GM18861 (cell line): ENCODE data around the gene CCDC15.
A peak's percentile ranks its signal among the peaks of the same experiment; 100 is the strongest.

Experiments
- ATAC-seq: cut with Tn5 transposase; IDR thresholded peaks from one replicate; pipeline ENCODE4 v1.9.1; 2021; ENCODE audit not compliant: unreplicated experiment

Gene CCDC15

DNA sequence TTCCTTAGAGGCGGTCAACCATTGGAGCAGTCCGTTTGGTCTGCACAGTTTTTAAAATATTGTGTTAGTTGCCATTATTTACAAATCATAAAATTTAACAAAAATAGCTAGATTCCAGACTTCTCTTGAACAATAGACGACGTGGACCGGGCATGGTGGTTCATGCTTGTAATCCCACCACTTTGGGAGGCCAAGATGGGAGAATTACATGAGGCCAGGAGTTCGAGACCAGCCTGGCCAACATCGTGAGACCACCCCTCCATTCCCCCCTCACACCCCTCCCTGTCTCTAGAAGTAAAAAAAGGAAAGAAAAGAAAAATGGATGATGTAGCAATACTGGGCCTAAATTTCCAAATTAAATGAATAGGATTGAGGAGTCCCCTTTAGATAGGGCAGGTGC is 110.1 kb downstream of the CCDC15 start:
- no peak for ATAC-seq

- ATAC-seq: no peak
Observed at GRCh38 chr11:125068368-125068767, 114.4 kb downstream of the CCDC15 start.

DNA sequence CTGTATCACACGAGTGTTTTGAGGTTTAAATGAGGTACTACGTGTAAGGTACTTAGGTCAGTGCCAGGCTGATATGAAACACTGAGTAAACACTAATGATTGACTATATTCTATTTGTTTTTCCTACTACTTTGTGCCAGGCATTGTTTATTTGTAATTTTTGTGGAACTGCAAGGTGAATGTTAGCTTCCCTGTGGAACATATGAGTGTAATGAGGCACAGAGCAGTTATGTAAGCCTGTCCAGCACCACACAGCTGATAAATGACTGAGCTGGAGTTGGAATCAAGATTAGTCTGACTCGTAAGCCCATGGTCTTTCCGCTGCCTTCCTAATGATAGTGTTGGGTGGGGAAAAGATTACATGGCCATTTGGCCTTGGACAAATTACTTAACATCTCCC is 115.0 kb downstream of the CCDC15 start:
- ATAC-seq: no peak

- no peak for ATAC-seq
Observed at GRCh38 chr11:125069796-125070195, 115.8 kb downstream of the CCDC15 start.

DNA sequence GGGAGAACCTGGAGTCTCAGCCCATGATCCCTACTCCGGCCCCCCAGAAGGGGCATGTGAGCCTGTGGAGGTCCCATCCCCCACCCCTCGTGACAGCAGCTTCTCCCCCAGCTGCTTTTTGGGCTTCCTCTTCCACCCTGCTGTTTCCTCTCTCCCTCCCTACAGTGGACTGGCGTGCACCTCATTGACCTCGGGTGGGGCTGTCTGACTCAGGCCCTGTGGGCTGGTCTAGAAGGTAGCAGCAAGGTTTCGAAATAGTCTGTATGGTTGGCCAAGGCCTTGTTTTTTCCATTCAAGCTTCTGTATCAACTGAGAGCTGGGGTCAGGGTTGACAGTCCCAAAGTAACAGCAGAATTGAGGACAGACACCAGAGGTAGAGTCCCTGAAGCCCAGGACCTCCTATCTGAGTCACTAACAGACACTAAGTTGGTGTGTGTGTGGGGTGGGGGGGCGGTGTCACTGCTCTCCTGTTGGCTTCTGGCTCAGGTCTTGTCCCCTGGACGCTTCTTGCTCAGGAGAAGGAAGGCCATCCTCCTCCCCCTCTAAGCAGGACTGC is 116.8 kb downstream of the CCDC15 start:
- ATAC-seq: peak; percentile 69

DNA sequence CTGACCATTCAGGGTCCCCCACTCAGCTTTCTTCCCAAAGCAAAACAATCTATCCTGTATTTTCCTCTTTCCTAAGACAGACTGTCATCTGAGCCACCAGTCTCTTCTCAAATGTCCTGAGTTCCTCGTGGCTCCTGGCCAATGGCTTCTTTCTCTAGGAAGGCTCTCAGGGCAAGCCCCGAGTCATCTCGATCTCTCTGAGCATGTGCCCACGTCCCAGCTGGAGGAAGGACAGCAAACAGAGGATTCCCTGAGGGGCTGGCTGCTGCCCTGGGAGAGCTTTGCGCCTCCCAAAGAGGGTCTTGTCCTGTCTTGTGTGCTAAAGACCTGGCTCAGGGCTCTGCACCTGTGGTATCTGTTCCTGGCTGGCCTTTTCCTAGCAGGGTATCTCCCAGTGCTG is 117.4 kb downstream of the CCDC15 start:
- no peak for ATAC-seq

DNA sequence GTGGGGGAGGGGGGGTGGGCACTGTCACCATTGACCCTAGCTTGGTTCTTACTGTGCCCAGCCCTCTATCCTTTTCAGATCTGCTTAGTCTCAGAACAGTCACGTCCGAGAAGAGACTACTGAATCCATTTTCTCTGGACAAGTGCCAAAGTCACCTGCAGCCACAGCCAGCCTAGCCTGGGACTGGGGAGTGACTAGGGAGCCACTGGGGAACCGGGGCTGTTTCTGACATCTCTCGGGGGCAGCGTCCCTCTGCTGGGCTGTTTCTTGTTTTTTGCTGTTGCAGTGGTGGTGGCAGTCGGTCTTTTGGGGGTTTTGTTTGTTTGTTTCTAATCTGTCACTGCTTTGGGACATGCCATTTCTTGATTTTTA is 117.8 kb downstream of the CCDC15 start:
- ATAC-seq: no peak

- peak; percentile 68 for ATAC-seq
Observed at GRCh38 chr11:125072218-125072960, 118.4 kb downstream of the CCDC15 start.

DNA sequence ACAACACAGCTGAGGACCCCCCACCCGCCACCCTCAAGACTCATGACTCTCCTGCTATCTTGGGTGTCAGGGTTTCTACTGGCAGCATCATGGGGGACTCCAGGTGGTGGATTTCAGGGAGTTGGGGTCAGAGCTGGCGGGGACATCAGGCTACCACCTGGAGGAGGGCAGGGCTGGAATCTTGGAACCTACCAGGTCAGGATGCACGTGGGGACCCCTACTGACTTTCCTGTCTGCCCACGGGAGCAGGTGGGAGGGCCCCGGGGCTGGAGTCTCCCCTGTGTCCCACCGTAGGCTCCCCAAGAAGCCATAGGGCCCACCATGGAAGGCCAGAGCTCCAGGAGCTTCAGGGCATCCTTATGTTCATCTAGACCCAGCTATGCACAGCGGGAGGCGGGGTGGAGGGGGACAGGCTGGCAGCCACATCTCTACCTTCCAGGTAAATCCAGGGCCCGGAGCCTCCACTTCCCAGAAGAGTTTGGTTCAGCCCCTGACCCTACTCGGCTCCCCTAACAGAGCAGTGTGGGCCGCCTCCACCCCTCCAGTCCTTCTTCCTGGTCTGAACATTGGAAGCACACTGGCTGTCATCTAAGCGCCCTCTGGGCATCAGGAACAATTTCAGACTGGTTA is 119.1 kb downstream of the CCDC15 start:
- no peak for ATAC-seq

- ATAC-seq: no peak
Observed at GRCh38 chr11:125073616-125074483, 119.8 kb downstream of the CCDC15 start.

- no peak for ATAC-seq
Observed at GRCh38 chr11:125074511-125075241, 120.7 kb downstream of the CCDC15 start.

GRCh38 chr11:125075242-125075625 is 121.2 kb downstream of the CCDC15 start:
- ATAC-seq: no peak

DNA sequence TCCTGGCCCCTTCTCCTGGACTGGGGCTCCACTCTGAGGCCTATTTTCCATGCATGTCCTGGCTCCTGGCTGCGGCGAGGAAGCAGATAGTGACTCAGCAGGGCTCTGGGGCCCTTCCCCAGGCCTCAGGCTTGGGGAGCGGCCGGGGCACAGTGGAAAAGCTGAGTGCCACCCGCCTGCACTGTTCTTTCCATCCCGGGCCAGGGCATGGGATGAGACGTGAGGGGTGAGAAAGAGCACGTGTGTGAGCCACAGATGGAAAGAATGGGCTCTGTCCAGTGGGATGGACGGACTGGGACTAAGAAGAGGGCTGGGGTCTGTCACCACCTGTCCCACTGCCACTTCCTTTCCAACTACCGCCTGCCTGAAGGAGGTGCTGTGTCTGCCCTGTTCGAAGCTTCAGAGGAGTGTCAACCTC is 121.9 kb downstream of the CCDC15 start:
- ATAC-seq: no peak

GRCh38 chr11:125076378-125076945 is 122.5 kb downstream of the CCDC15 start:
- ATAC-seq: no peak

DNA sequence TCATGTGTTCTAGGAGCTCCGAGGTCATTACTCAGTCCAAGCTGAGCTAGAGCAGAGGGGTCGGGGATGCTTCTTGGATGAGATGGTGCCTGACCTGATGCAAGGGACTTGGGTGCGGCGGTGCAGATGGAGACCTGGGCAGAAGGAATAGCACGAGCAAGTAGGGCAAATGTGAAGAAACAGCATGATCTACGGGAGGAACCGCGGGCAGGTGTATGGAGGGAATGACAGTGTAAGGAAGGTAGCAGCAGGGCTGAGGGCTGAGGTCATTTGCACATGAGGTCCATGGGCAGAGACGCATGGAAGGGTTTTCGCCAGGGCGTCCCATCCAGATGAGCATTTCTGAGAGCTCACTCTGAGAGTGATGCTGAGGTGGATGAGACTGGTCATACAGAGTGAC is 124.0 kb downstream of the CCDC15 start:
- ATAC-seq: no peak

DNA sequence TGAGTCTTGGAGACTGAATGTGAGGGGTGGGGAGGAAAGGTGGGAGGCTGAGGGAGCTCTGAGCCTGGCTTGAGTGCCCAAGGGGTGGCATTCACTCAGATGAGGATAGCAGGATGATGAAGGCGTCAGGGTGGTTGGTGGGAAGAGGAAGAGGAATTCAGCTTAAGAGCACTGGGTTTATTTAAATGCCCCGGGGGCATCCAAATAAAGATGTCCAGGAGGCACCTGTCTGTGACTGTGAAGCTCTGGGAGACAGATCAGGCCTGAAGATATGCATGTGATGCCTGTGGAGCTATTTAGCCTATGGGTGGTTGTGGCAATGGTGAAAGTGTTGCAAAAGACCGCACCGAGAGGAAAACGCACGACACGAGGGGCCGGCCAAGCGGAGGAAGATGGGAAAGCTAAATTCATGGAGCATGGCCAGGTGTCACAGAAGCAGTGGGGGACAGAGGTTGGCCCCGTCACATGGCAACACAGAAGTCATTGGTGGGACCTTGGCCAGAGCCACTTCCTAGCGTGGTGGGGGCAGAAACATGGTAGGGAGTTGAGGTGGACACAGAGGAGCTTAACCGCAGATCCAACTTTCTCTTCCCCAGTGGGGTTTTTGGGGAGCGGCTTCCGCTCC is 124.6 kb downstream of the CCDC15 start:
- no peak for ATAC-seq

GRCh38 chr11:125079151-125079877 is 125.3 kb downstream of the CCDC15 start:
- ATAC-seq: no peak

DNA sequence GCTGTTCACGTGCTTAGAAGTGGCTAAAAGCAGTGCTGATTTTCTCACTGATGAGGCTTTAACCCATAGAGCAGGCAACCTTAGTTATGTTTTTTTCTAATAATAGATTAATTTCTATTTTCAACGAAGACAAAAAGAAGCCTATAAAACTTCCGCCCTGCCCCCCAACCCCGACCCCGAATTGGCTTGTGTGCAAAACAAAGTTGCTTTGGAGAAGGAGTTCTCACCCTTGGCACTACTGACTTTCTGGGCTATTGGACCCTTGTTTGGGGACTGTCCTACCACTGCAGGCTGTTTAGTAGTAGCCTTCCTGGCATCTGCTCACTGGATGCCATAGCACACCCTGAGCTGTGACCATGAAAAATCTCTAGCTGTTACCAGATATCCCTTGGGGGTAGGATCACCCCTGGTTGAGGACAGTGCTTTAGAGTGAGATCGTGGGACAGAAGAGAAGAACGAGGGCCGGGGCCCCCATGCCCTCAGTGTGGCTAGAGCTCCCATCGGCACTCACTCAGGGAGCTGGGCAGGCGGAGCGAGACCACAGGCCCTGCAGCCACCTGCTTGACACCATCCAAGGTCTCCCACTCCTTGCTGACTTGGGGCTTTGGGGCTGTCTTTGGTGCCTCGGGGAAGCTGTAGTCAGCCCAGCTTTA is 126.0 kb downstream of the CCDC15 start:
- no peak for ATAC-seq

DNA sequence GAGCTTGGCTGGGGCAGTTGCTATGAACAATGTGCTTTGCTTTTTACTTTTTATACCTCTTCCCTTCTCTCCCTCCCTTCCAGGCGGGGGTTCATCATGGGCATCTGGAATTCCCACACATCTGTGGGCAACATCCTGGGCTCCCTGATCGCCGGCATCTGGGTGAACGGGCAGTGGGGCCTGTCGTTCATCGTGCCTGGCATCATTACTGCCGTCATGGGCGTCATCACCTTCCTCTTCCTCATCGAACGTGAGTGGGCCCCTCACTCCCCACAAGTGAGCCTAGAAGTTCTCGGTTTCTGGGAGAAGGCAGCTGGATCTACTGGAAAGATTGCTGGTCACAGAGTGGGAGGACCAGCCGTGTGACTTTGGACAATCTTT is 126.5 kb downstream of the CCDC15 start:
- no peak for ATAC-seq
